ENCODE measurements around the gene LMLN.
A peak's percentile ranks its signal among the peaks of the same experiment; 100 is the strongest.
"Not testable (repeated sequence)": the region's sequence is repeated elsewhere in the genome, so short reads cannot be mapped to it uniquely, and the experiment has no call there.

The LMLN gene

DNA sequence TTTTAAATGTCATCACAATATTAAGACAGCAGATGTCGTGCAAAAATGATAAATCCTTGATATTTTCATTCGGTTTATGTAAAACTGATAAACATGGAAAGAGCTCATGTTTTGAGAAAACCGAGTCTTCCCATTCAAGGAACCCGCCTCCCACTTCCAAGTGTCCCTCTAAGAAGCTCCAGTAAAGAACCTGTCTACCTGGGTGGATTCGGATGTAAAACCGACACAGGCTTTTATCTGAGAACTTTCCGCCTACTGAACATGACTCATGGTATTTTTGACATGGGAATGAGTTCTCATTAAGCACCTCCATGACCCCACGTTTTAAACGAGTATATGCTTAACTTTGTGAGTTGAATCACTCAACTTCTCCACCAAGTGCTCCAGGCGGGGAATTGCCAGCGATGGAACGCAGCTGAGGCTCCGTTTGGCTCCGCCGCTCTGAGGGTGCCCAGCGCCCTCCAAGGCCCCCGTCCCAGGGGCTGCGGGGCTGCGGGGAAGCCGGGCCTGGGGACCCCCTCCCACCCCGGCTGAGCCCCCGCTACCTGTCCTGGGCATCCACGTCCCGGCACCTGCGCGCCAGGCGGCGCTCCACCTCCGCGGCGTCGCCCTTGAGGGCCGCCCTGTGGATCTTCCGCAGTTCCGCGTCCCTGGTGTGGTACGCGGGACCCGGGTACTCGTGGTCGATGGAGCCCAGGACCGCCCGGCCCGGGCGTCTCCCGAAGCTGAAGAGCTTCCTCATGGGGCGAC, 119.9 kb downstream of the LMLN start:
- DNase-seq (ENCODE audit: low spot score): peak; percentile 24

DNA sequence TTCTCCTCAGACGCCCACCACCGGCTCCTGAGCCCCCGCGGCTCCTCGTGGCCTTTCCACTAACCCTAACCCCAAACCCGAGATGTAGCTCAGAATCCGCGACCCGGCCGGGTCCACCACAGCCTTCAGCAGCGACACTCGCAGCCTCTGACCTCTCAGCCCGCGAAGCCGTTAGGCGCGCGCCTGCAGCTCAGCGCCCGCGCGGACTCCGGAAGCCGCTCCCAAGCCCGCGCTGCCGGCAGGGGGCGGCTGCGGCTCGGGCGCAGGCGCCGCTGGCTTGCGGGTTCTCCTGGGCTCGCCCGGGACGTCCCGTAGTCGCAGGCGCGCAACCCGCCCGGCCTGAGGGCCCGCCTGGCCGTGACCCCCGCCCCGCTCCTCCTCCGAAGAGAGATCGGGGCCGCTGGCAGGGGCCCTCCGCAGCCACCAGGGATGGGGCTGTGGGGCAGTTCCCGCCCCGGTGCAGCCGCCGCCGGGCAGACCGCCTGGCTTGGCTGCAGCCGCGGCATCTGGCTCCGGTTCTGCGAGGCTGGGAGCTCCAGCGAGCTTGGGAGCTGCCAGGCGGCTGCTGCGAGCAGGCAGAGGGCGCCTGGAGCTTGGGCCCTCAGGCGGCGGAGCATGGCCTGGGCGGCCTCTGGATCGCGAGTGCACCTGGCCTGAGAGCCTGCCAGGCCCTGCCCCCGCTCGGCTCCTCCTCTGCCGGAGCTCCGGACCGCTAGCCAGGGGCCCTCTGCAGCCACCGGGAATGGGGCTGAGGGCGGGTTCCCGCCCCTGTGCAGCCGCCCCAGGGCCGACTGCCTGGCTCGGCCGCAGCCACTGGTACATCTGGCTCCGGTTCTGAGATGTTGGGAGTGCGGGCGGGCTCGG, 120.7 kb downstream of the LMLN start:
- DNase-seq (ENCODE audit: low spot score): peak; percentile 72

GRCh38 chr3:198081421-198081844, 121.4 kb downstream of the LMLN start:
- DNase-seq (ENCODE audit: low spot score): no peak

DNA sequence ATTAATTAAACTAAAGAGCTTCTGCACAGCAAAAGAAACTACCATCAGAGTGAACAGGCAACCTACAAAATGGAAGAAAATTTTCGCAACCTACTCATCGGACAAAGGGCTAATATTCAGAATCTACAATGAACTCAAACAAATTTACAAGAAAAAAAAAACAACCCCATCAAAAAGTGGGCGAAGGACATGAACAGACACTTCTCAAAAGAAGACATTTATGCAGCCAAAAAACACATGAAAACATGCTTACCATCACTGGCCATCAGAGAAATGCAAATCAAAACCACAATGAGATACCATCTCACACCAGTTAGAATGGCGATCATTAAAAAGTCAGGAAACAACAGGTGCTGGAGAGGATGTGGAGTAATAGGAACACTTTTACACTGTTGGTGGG, 122.2 kb downstream of the LMLN start:
- DNase-seq (ENCODE audit: low spot score): not testable (repeated sequence)

GRCh38 chr3:198088421-198088955, 128.5 kb downstream of the LMLN start:
- DNase-seq (ENCODE audit: low spot score): no peak

GRCh38 chr3:198090795-198091332, 130.8 kb downstream of the LMLN start:
- no peak for DNase-seq (ENCODE audit: low spot score)

DNA sequence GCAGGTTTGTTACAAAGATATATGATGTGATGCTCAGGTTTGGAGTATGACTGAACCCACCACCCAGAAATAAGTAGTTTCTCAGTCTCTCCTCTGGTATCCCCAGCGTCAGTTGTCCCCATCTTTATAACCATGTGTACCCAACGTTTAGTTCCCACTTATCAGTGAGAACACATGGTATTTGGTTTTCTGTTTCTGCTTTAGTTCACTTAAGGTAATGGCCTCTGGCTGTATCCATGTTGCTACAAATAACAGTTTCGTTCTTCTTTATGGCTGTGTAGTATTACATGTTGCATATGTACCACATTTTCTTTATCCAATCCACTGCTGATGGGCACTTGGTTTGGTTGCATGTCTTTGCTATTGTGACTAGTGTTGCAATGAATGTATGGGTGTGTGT, 132.3 kb downstream of the LMLN start:
- no peak for DNase-seq (ENCODE audit: low spot score)

GRCh38 chr3:198093112-198093679, 133.2 kb downstream of the LMLN start:
- DNase-seq (ENCODE audit: low spot score): no peak
